NCI-H2107 treated with DMSO at 0.1 percent for 48 hours (cell line): ENCODE data around the gene OPTC.
A peak's percentile ranks its signal among the peaks of the same experiment; 100 is the strongest.

Experiments used
- DNase-seq: peaks from one replicate; lab custom pipeline; 2025; ENCODE audit not compliant: unreplicated experiment; lab: John Stamatoyannopoulos, UW

The OPTC gene

DNA sequence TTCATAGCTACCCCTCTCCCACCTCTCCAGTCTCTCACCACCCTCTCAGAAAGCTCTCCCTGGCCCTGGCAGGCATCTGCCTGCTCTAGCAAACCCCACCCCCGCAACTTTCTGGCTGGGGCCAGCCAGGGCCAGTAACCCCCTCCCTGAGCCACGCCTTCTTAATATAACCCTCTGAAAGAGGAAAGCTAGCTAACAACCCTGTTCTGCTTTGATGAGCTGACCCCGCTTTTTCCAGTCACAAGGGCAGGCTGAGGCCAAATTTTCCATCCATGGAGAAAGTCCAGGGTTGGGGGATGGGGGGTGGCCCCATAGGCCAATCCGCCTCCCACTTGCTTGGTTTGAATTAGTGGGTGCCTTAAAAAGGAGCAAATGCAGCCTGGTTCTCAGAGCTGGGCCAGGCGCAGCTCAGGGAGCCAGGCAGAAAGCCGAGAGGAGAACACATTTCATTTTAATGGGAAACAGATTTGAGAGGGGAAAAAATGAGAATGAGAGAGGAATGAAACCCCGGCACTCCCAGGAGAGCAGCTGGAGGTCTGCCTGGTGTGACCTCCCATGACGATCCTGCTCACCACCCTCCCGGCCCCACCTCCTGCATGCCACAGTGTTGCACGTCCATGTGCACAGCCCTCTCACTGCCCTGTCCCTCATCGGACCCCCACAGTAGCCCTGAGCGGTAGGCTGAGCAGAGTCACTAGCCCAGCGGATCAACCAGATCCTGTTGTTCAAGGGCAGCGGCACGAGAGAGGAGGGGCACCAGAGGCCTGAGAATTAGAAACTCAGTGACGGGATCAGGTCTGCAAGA is 62.3 kb downstream of the OPTC start:
- DNase-seq = no peak

GRCh38 chr1:203557390-203557789 is 63.4 kb downstream of the OPTC start:
- no peak for DNase-seq

DNA sequence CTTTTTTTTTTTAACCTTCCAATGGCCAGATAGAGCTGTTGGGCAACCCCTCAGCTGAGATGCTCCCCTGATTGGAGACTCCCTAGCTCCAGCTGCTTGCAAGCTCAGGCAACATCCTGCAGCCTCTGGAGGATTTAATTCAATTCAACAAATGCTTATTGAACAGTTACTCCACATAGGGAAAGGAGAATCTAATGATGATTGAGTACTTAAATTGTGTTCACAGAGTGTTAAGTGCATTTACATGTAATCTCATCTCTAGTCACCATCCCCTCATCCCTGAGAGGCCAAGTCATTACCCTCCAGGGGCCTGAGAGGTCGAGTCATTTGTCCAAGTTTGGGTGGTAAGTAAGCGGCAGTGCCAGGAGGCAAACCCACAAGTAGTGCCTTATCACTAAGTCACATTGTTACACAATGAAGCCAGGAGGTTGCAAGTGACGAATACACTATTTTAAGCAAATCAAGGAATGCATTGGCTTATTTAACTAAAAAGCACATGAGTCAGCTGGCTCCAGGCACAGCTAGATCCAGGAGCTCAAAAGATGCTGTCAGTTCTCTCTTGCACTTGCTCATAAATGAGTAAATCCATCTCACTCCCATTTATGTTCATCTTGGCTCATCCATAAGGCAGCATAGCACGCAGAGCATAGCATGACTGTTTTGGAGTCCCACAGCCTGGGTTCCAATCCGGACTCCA is 64.3 kb downstream of the OPTC start:
- DNase-seq = peak; percentile 49
